Activated CD4-positive, alpha-beta T cell treated with anti-CD3 and anti-CD28 coated beads, Interleukin-2, amount 10 ng/mL, durations not matched to agents 7 days and 5 days (primary cell): Measurements from ENCODE around the gene COL9A3. TPM values are rescaled to one million over a fixed set of nuclear protein-coding genes. Genes with fewer than 3 reads are reported as not detected.

ENCODE experiments used
- CTCF ChIA-PET: fragments of 350-600 bp; sonication (Branson Sonifier 250); formaldehyde crosslinking; loops from one replicate; lab custom pipeline; 2021; ENCODE audit warnings: antibody characterized with exemption; lab: Charles Lee
- POLR2A ChIA-PET: fragments of 350-600 bp; sonication (Branson Sonifier 250); formaldehyde crosslinking; loops from one replicate; lab custom pipeline; 2021; ENCODE audit warnings: antibody characterized with exemption; lab: Charles Lee
- DNase-seq: peaks from one replicate; pipeline ENCODE4 v3.0.0-alpha.2; 2020
- H3K27ac Mint-ChIP-seq: one replicate; pipeline ENCODE4 v1.8.0; 2021; ENCODE audit warnings: mild to moderate bottlenecking, moderate library complexity, mixed read lengths
- H3K27me3 Mint-ChIP-seq: one replicate; pipeline ENCODE4 v1.8.0; 2021; ENCODE audit warnings: mixed read lengths
- H3K36me3 Mint-ChIP-seq: one replicate; pipeline ENCODE4 v1.8.0; 2021; ENCODE audit warnings: low read depth, mixed read lengths
- H3K4me1 Mint-ChIP-seq: one replicate; pipeline ENCODE4 v1.8.0; 2021; ENCODE audit warnings: mixed read lengths
- H3K4me3 Mint-ChIP-seq: one replicate; pipeline ENCODE4 v1.8.0; 2021; ENCODE audit warnings: mild to moderate bottlenecking, moderate library complexity, mixed read lengths
- H3K9me3 Mint-ChIP-seq: one replicate; pipeline ENCODE4 v1.8.0; 2021; ENCODE audit warnings: mixed read lengths
- total RNA-seq, 2 experiments: library from RNA; stranded (reverse); gene quantifications; one replicate each; pipeline ENCODE4 v1.2.3, GENCODE V29; 2021

The COL9A3 gene
- total RNA-seq, 2 experiments from 2014 or later = not detected

- H3K4me1 Mint-ChIP-seq = no peaks in the 10 kb centered on the region
- no peak overlapping the region for H3K4me3 Mint-ChIP-seq
- no peaks in the 10 kb centered on the region for H3K9me3 Mint-ChIP-seq
- ChIA-PET CTCF (no interaction called here), POLR2A (no interaction called here)
- no peak for DNase-seq
- H3K27me3 Mint-ChIP-seq = no peaks in the 10 kb centered on the region
- no peaks in the 10 kb centered on the region for H3K36me3 Mint-ChIP-seq
- H3K27ac Mint-ChIP-seq = no peak overlapping the region
Observed at GRCh38 chr20:62825333-62825985, 8.6 kb downstream of the COL9A3 start.

- ChIA-PET POLR2A (no interaction called here), CTCF (no interaction called here)
- H3K27me3 Mint-ChIP-seq = no peaks in the 10 kb centered on the region
- H3K4me1 Mint-ChIP-seq = no peaks in the 10 kb centered on the region
- DNase-seq = no peak
- H3K9me3 Mint-ChIP-seq = no peaks in the 10 kb centered on the region
- H3K36me3 Mint-ChIP-seq = no peaks in the 10 kb centered on the region
- no peak overlapping the region for H3K27ac Mint-ChIP-seq
- no peak overlapping the region for H3K4me3 Mint-ChIP-seq
Observed at GRCh38 chr20:62825986-62826645, 9.3 kb downstream of the COL9A3 start.

GRCh38 chr20:62826646-62827310, 9.9 kb downstream of the COL9A3 start:
- H3K4me3 Mint-ChIP-seq = no peak overlapping the region
- no peak for DNase-seq
- H3K27me3 Mint-ChIP-seq = no peaks in the 10 kb centered on the region
- H3K4me1 Mint-ChIP-seq = peaks cover 3% of the 10 kb centered on the region
- no peaks in the 10 kb centered on the region for H3K36me3 Mint-ChIP-seq
- no peaks in the 10 kb centered on the region for H3K9me3 Mint-ChIP-seq
- POLR2A ChIA-PET = no interaction called here
- H3K27ac Mint-ChIP-seq = no peak overlapping the region
- CTCF ChIA-PET = no interaction called here

- ChIA-PET POLR2A (no interaction called here), CTCF (interaction anchor here (0.6 to 1.2 kb wide), 2 partner anchors 19 to 127 kb away, joined by 3 to 4 read pairs; no protein-coding TSS in a partner anchor)
- no peak overlapping the region for H3K27ac Mint-ChIP-seq
- no peak overlapping the region for H3K4me3 Mint-ChIP-seq
- no peak for DNase-seq
- H3K9me3 Mint-ChIP-seq = no peaks in the 10 kb centered on the region
- peaks cover 6% of the 10 kb centered on the region for H3K4me1 Mint-ChIP-seq
- no peaks in the 10 kb centered on the region for H3K36me3 Mint-ChIP-seq
- no peaks in the 10 kb centered on the region for H3K27me3 Mint-ChIP-seq
Observed at GRCh38 chr20:62827311-62828038, 10.6 kb downstream of the COL9A3 start.

- H3K36me3 Mint-ChIP-seq = no peaks in the 10 kb centered on the region
- no peak for DNase-seq
- H3K9me3 Mint-ChIP-seq = no peaks in the 10 kb centered on the region
- H3K27me3 Mint-ChIP-seq = no peaks in the 10 kb centered on the region
- ChIA-PET CTCF (interaction anchor here (1.2 kb wide), 1 partner anchor 19 kb away, joined by 3 read pairs; no protein-coding TSS in a partner anchor), POLR2A (no interaction called here)
- H3K4me3 Mint-ChIP-seq = no peak overlapping the region
- H3K4me1 Mint-ChIP-seq = peaks cover 11% of the 10 kb centered on the region
- no peak overlapping the region for H3K27ac Mint-ChIP-seq
Observed at GRCh38 chr20:62828051-62828450, 11.2 kb downstream of the COL9A3 start.

GRCh38 chr20:62828511-62829230, 11.8 kb downstream of the COL9A3 start:
- POLR2A ChIA-PET = no interaction called here
- H3K27ac Mint-ChIP-seq = no peak overlapping the region
- no peak for DNase-seq
- no peak overlapping the region for H3K4me3 Mint-ChIP-seq
- no peaks in the 10 kb centered on the region for H3K36me3 Mint-ChIP-seq
- CTCF ChIA-PET = interaction anchor here (1.2 kb wide), 1 partner anchor 20 kb away, joined by 3 read pairs; no protein-coding TSS in a partner anchor
- H3K27me3 Mint-ChIP-seq = no peaks in the 10 kb centered on the region
- H3K9me3 Mint-ChIP-seq = no peaks in the 10 kb centered on the region
- peaks cover 11% of the 10 kb centered on the region for H3K4me1 Mint-ChIP-seq

GRCh38 chr20:62829231-62830230, 12.7 kb downstream of the COL9A3 start:
- Mint-ChIP-seq H3K27me3 (no peaks in the 10 kb centered on the region), H3K9me3 (no peaks in the 10 kb centered on the region), H3K4me3 (no peak overlapping the region), H3K4me1 (peaks cover 11% of the 10 kb centered on the region), H3K27ac (no peak overlapping the region), H3K36me3 (no peaks in the 10 kb centered on the region)
- ChIA-PET POLR2A (no interaction called here), CTCF (no interaction called here)
- no peak for DNase-seq

GRCh38 chr20:62830251-62830650, 13.4 kb downstream of the COL9A3 start:
- DNase-seq = no peak
- no peaks in the 10 kb centered on the region for H3K36me3 Mint-ChIP-seq
- H3K4me3 Mint-ChIP-seq = no peak overlapping the region
- no peak overlapping the region for H3K27ac Mint-ChIP-seq
- peaks cover 11% of the 10 kb centered on the region for H3K4me1 Mint-ChIP-seq
- ChIA-PET CTCF (no interaction called here), POLR2A (no interaction called here)
- H3K27me3 Mint-ChIP-seq = no peaks in the 10 kb centered on the region
- H3K9me3 Mint-ChIP-seq = no peaks in the 10 kb centered on the region

GRCh38 chr20:62830821-62831220, 14.0 kb downstream of the COL9A3 start:
- H3K4me3 Mint-ChIP-seq = no peak overlapping the region
- DNase-seq = no peak
- POLR2A ChIA-PET = no interaction called here
- peaks cover 11% of the 10 kb centered on the region for H3K4me1 Mint-ChIP-seq
- CTCF ChIA-PET = no interaction called here
- no peaks in the 10 kb centered on the region for H3K36me3 Mint-ChIP-seq
- no peaks in the 10 kb centered on the region for H3K27me3 Mint-ChIP-seq
- H3K9me3 Mint-ChIP-seq = no peaks in the 10 kb centered on the region
- H3K27ac Mint-ChIP-seq = no peak overlapping the region

GRCh38 chr20:62831361-62831788, 14.5 kb downstream of the COL9A3 start:
- Mint-ChIP-seq H3K27ac (no peak overlapping the region), H3K36me3 (no peaks in the 10 kb centered on the region), H3K9me3 (no peaks in the 10 kb centered on the region), H3K4me3 (no peak overlapping the region), H3K4me1 (peaks cover 11% of the 10 kb centered on the region), H3K27me3 (no peaks in the 10 kb centered on the region)
- ChIA-PET POLR2A (no interaction called here), CTCF (interaction anchor here (1.4 kb wide), 1 partner anchor 16 kb away, joined by 4 read pairs; no protein-coding TSS in a partner anchor)
- no peak for DNase-seq

- H3K36me3 Mint-ChIP-seq = no peaks in the 10 kb centered on the region
- CTCF ChIA-PET = interaction anchor here (1.0 to 1.4 kb wide), 2 partner anchors 16 to 421 kb away, joined by 3 to 4 read pairs; no protein-coding TSS in a partner anchor
- H3K4me3 Mint-ChIP-seq = no peak overlapping the region
- DNase-seq = no peak
- H3K4me1 Mint-ChIP-seq = peaks cover 11% of the 10 kb centered on the region
- POLR2A ChIA-PET = no interaction called here
- no peak overlapping the region for H3K27ac Mint-ChIP-seq
- H3K9me3 Mint-ChIP-seq = no peaks in the 10 kb centered on the region
- H3K27me3 Mint-ChIP-seq = no peaks in the 10 kb centered on the region
Observed at GRCh38 chr20:62831854-62832211, 15.0 kb downstream of the COL9A3 start.
